A673 (cell line): ENCODE data around the gene RNF157. TPM values are rescaled to one million over a fixed set of nuclear protein-coding genes. Genes with fewer than 3 reads are reported as not detected.

Experiments
- Bru-seq: library from RNA; stranded (reverse); fragments of 400-500 nt; gene quantifications from one replicate; lab custom pipeline; 2021; lab: Mats Ljungman, UMichigan
- BruChase-seq, 2 experiments: library from RNA; stranded (reverse); fragments of 400-500 nt; gene quantifications; one replicate each; lab custom pipeline; 2021; lab: Mats Ljungman, UMichigan
- BruUV-seq: library from RNA; stranded (reverse); fragments of 400-500 nt; replicated peaks from 2 replicates; lab custom pipeline; 2021; lab: Mats Ljungman, UMichigan
- CTCF ChIA-PET: fragments of 300-600 bp; sonication (Branson Sonifier 250); formaldehyde crosslinking; loops from one replicate; lab custom pipeline; 2022; ENCODE audit warnings: antibody characterized with exemption; lab: Charles Lee
- POLR2A ChIA-PET: fragments of 300-600 bp; sonication (Branson Sonifier 250); formaldehyde crosslinking; loops from one replicate; lab custom pipeline; 2022; ENCODE audit warnings: antibody characterized with exemption; ENCODE audit not compliant: low non-redundant PET; lab: Charles Lee
- DNase-seq: peaks from one replicate; pipeline ENCODE4 v3.0.0-alpha.2; 2015; ENCODE audit warnings: low spot score
- H3K27ac ChIP-seq: fragments of 200-600 bp; sonication (generic); 2 replicates; pipeline ENCODE4 v1.5.1; 2016; ENCODE audit warnings: mixed run types, low read depth, mild to moderate bottlenecking, mixed read lengths, antibody characterized with exemption, low read length; ENCODE audit not compliant: poor library complexity, severe bottlenecking
- H3K27me3 ChIP-seq: fragments of 200-600 bp; sonication (generic); replicated peaks from 2 replicates; pipeline ENCODE4 v1.6.1; 2017; ENCODE audit warnings: mixed run types, low read depth, mild to moderate bottlenecking, mixed read lengths, antibody characterized with exemption, low read length; ENCODE audit not compliant: insufficient read depth, poor library complexity
- H3K36me3 ChIP-seq: fragments of 200-600 bp; sonication (generic); 2 replicates; pipeline ENCODE4 v1.6.1; 2016; ENCODE audit warnings: mixed run types, mild to moderate bottlenecking, mixed read lengths, antibody characterized with exemption, low read length; ENCODE audit not compliant: insufficient read depth, poor library complexity, severe bottlenecking
- H3K4me1 ChIP-seq: fragments of 200-600 bp; sonication (generic); 2 replicates; pipeline ENCODE4 v1.6.1; 2017; ENCODE audit warnings: mixed run types, mild to moderate bottlenecking, mixed read lengths, antibody characterized with exemption, low read length; ENCODE audit not compliant: insufficient read depth, poor library complexity, severe bottlenecking
- H3K4me3 ChIP-seq: fragments of 200-600 bp; sonication (generic); 2 replicates; pipeline ENCODE4 v1.5.1; 2016; ENCODE audit warnings: low read depth, mixed run types, mild to moderate bottlenecking, mixed read lengths, low read length; ENCODE audit not compliant: poor library complexity, severe bottlenecking
- H3K9me3 ChIP-seq: fragments of 200-600 bp; sonication (generic); 2 replicates; pipeline ENCODE4 v1.6.1; 2016; ENCODE audit warnings: mixed run types, low read depth, mild to moderate bottlenecking, mixed read lengths, antibody characterized with exemption, low read length; ENCODE audit not compliant: poor library complexity, severe bottlenecking
- CTCF ChIP-seq: fragments of 300-800, 200-600 bp; sonication (generic); conservative IDR thresholded peaks from 2 replicates; pipeline ENCODE4 v1.5.1; 2017; ENCODE audit warnings: low read depth, mild to moderate bottlenecking, antibody characterized with exemption, low read length, moderate library complexity, mixed read lengths
- EZH2 ChIP-seq: fragments of 200-600 bp; sonication (generic); IDR thresholded peaks from 2 replicates; pipeline ENCODE4 v1.6.1; 2017; ENCODE audit warnings: borderline replicate concordance, low read depth, mild to moderate bottlenecking, mixed read lengths, antibody characterized with exemption, low read length; ENCODE audit not compliant: poor library complexity, severe bottlenecking
- intact Hi-C: fragments of 100-400 bp; cut with micrococcal nuclease; formaldehyde crosslinking; loops from one replicate; pipeline ENCODE4 v1.10.0; 2022; ENCODE audit not compliant: unreplicated experiment
- long read RNA-seq: library from polyadenylated mRNA; stranded (forward); transcript quantifications from one replicate; pipeline ENCODE4 v2.0.0, GENCODE V29; 2022
- total RNA-seq: library from RNA; stranded (reverse); gene quantifications from 2 replicates; pipeline ENCODE4 v1.2.3, GENCODE V29; 2021

RNF157 gene
- total RNA-seq (0.56 and 0.70 TPM in 2 replicates), Bru-seq, nascent RNA (percentile 12 among the genes with signal in this experiment), BruChase-seq, experiment 1, labeled RNA remaining after a 2-hour chase (percentile 14 among the genes with signal in this experiment), BruChase-seq, experiment 2, labeled RNA remaining after a 6-hour chase (percentile 17 among the genes with signal in this experiment)
- long read RNA-seq, full-length matches to known transcripts = 1 of 1 reads
- long read RNA-seq, partial matches to known transcripts = 0 of 1 reads
- long read RNA-seq, other reads (novel, unspliced or antisense) = 0 of 1 reads

DNA sequence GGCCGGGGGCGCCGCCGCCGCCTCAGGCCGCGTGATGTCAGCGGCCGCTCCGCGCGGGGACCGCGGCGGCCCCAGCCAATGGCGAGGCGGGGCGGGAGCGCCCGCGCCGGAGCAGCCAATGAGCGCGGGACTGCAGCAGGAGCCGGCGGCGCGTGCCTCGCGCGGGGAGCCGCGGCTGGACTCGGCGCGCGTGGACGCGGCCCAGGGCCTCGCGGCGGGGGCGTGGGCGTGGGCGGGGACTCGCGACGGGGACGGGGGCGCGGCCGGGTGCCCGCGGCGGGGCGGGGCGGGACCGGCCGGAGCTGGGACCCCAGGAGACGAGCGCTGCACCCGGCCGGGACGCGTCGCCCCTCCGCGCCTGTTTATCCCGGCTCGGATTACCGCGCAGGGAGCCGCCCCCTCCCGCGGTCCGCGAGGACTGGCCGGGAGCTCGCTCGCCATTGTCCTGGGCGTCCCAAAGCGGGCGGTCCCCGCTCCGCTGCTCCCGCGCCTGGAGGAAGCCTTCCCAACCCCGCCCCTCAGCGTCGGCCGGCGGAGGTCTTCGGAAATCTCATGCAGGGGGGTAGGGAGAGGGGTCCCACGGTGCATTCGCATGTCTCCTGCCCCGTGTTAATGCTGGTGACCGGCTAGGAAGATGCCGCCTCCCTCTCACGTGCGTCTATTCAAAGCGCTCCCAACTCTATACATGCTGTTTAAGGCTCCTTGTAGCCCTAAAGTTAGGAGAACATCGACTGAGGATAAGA, at the start of gene RNF157:
RNF157 (minus strand) TSS at position 33 of the 743 bp plus-strand sequence. CDS start 253 bp downstream, outside the sequence.
- Histone ChIP-seq H3K27me3 (peaks cover 64% of the 10 kb centered on the region), H3K4me3 (peak within 1 kb of the TSS; percentile 38), H3K4me1 (peaks cover 4% of the 10 kb centered on the region), H3K9me3 (no peaks in the 10 kb centered on the region), H3K27ac (no peak within 1 kb of the TSS), H3K36me3 (no peaks in the 10 kb centered on the region)
- intact Hi-C loops = no loop called here
- TF ChIP-seq EZH2 (peak; percentile 50), CTCF (no peak)
- ChIA-PET CTCF (interaction anchor here (0.6 to 1.0 kb wide), 2 partner anchors 39 to 457 kb away, joined by 3 to 6 read pairs; no protein-coding TSS in a partner anchor), POLR2A (no interaction called here)
- no TSS peak for BruUV-seq
- DNase-seq = peak; percentile 44

- ChIA-PET POLR2A (no interaction called here), CTCF (interaction anchor here (0.5 to 1.1 kb wide), 2 partner anchors 138 to 160 kb away, joined by 3 to 7 read pairs; no protein-coding TSS in a partner anchor)
- no peaks in the 10 kb centered on the region for H3K9me3 ChIP-seq
- no peaks in the 10 kb centered on the region for H3K4me1 ChIP-seq
- H3K27ac ChIP-seq = no peak overlapping the region
- DNase-seq = no peak
- H3K4me3 ChIP-seq = no peak overlapping the region
- intact Hi-C loops = no loop called here
- no peaks in the 10 kb centered on the region for H3K36me3 ChIP-seq
- no peak for TF ChIP-seq CTCF
- no peak for TF ChIP-seq EZH2
- no TSS peak for BruUV-seq
- no peaks in the 10 kb centered on the region for H3K27me3 ChIP-seq
Observed at GRCh38 chr17:76281573-76282371, 41.5 kb upstream of the RNF157 start.

- H3K27me3 ChIP-seq = no peaks in the 10 kb centered on the region
- intact Hi-C loops = no loop called here
- no peak overlapping the region for H3K27ac ChIP-seq
- H3K4me3 ChIP-seq = no peak overlapping the region
- no TSS peak for BruUV-seq
- TF ChIP-seq EZH2 (no peak), CTCF (no peak)
- no peaks in the 10 kb centered on the region for H3K9me3 ChIP-seq
- no peak for DNase-seq
- no peaks in the 10 kb centered on the region for H3K4me1 ChIP-seq
- CTCF ChIA-PET = interaction anchor here (0.7 to 3.0 kb wide), 3 partner anchors 159 to 418 kb away, joined by 3 to 21 read pairs (median 7); no protein-coding TSS in a partner anchor
- POLR2A ChIA-PET = no interaction called here
- no peaks in the 10 kb centered on the region for H3K36me3 ChIP-seq
Observed at GRCh38 chr17:76280650-76281049, 40.4 kb upstream of the RNF157 start.
